CD4-positive, alpha-beta T cell treated with Interleukin-21 for 1 hour (primary cell): Measurements from ENCODE around the gene MGME1.
"Not testable (repeated sequence)": the region's sequence is repeated elsewhere in the genome, so short reads cannot be mapped to it uniquely, and the experiment has no call there.

Experiments used
- DNase-seq: peaks from one replicate; pipeline ENCODE4 v3.0.0-alpha.2; 2020

The MGME1 gene

GRCh38 chr20:17998446-17998845 is 29.6 kb downstream of the MGME1 start:
- no peak for DNase-seq

- no peak for DNase-seq
These were observed 30.7 kb downstream of the MGME1 start for GRCh38 chr20:17999566-17999965.

GRCh38 chr20:18001131-18001921 is 32.5 kb downstream of the MGME1 start:
- no peak for DNase-seq

GRCh38 chr20:18003897-18004296 is 35.1 kb downstream of the MGME1 start:
- no peak for DNase-seq

- DNase-seq, result no peak
These were observed 35.7 kb downstream of the MGME1 start for GRCh38 chr20:18004384-18005031.

GRCh38 chr20:18005170-18005989 is 36.6 kb downstream of the MGME1 start:
- no peak for DNase-seq

- DNase-seq, result no peak
These were observed 37.2 kb downstream of the MGME1 start for GRCh38 chr20:18005990-18006364.

- no peak for DNase-seq
These were observed 37.9 kb downstream of the MGME1 start for GRCh38 chr20:18006684-18007083.

GRCh38 chr20:18007534-18008292 is 38.9 kb downstream of the MGME1 start:
- no peak for DNase-seq

- no peak for DNase-seq
These were observed 40.3 kb downstream of the MGME1 start for GRCh38 chr20:18009116-18009515.

- DNase-seq, result no peak
These were observed 42.7 kb downstream of the MGME1 start for GRCh38 chr20:18011482-18011881.

- DNase-seq, result no peak
These were observed 43.3 kb downstream of the MGME1 start for GRCh38 chr20:18011951-18012645.

- no peak for DNase-seq
These were observed 44.1 kb downstream of the MGME1 start for GRCh38 chr20:18012901-18013300.

- no peak for DNase-seq
These were observed 45.6 kb downstream of the MGME1 start for GRCh38 chr20:18014411-18014810.

- DNase-seq, result no peak
These were observed 48.0 kb downstream of the MGME1 start for GRCh38 chr20:18016772-18017171.

- DNase-seq, result no peak
These were observed 49.3 kb downstream of the MGME1 start for GRCh38 chr20:18018100-18018499.

GRCh38 chr20:18019068-18019467 is 50.2 kb downstream of the MGME1 start:
- DNase-seq, result peak; percentile 13

- no peak for DNase-seq
These were observed 52.1 kb downstream of the MGME1 start for GRCh38 chr20:18020931-18021330.

- DNase-seq, result no peak
These were observed 55.8 kb downstream of the MGME1 start for GRCh38 chr20:18024606-18025127.

GRCh38 chr20:18027011-18027410 is 58.2 kb downstream of the MGME1 start:
- not testable (repeated sequence) for DNase-seq

GRCh38 chr20:18030020-18030419 is 61.2 kb downstream of the MGME1 start:
- no peak for DNase-seq

- no peak for DNase-seq
These were observed 62.2 kb downstream of the MGME1 start for GRCh38 chr20:18031050-18031449.
